ENCODE results near the gene COPA.
"Not testable (repeated sequence)": the region's sequence is repeated elsewhere in the genome, so short reads cannot be mapped to it uniquely, and the experiment has no call there.

GRCh38 chr1:160384812-160385211 is 41.8 kb upstream of the COPA start:
- TF ChIP-seq CTCF, POLR2A (IDR thresholded peaks at IDR 0.05): not testable (repeated sequence)
